ENCODE data around the gene BIN1. TPM values are rescaled to one million over a fixed set of nuclear protein-coding genes. Genes with fewer than 3 reads are reported as not detected.

The BIN1 gene
- total RNA-seq, 1 experiment from 2014 or later, result 42.5 TPM

- POLR2A ChIA-PET, result no interaction called here
- no peak for ATAC-seq
- no peaks in the 10 kb centered on the region for H3K36me3 Mint-ChIP-seq
- peaks cover 37% of the 10 kb centered on the region for H3K4me1 Mint-ChIP-seq
- CTCF ChIA-PET, result interaction anchor here (1.0 kb wide), 1 partner anchor 96 kb away, joined by 3 read pairs; no protein-coding TSS in a partner anchor
- H3K27ac Mint-ChIP-seq, result no peak overlapping the region
- TF ChIP-seq IRF1 (CRISPR knock-in tag; IDR thresholded peaks at IDR 0.05), result no peak
- TF ChIP-seq ZNF317 (CRISPR knock-in tag; IDR thresholded peaks at IDR 0.05; ENCODE audit: borderline replicate concordance, low read depth), result no peak
- TF ChIP-seq ZNF219 (CRISPR knock-in tag; IDR thresholded peaks at IDR 0.05; ENCODE audit: borderline replicate concordance), result no peak
- TF ChIP-seq IRF2 (CRISPR knock-in tag; IDR thresholded peaks at IDR 0.05; ENCODE audit: borderline replicate concordance, low read depth), result no peak
- DNase-seq (ENCODE audit: low spot score), result no peak
- H3K27me3 Mint-ChIP-seq (ENCODE audit: low read depth), result no peaks in the 10 kb centered on the region
- no peaks in the 10 kb centered on the region for H3K9me3 Mint-ChIP-seq
- no peak overlapping the region for H3K4me3 Mint-ChIP-seq
Measured at GRCh38 chr2:127100251-127101047, 6.5 kb downstream of the BIN1 start.

- peaks cover 37% of the 10 kb centered on the region for H3K4me1 Mint-ChIP-seq
Measured at GRCh38 chr2:127098711-127099110, 8.2 kb downstream of the BIN1 start.

More at GRCh38 chr2:127098711-127099110, 8.2 kb downstream of the BIN1 start:
- ATAC-seq (no peak), DNase-seq (ENCODE audit: low spot score) (no peak)
- Mint-ChIP-seq H3K4me3 (no peak overlapping the region), H3K27ac (no peak overlapping the region), H3K27me3 (ENCODE audit: low read depth) (no peaks in the 10 kb centered on the region), H3K9me3 (no peaks in the 10 kb centered on the region), H3K36me3 (no peaks in the 10 kb centered on the region)
- ChIA-PET POLR2A (no interaction called here), CTCF (interaction anchor here (0.8 kb wide), 1 partner anchor 31 kb away, joined by 4 read pairs; no protein-coding TSS in a partner anchor)
- TF ChIP-seq MAX (CRISPR knock-in tag; IDR thresholded peaks at IDR 0.05), result no peak
- no peak for TF ChIP-seq FOXP4 (CRISPR knock-in tag; IDR thresholded peaks at IDR 0.05)
- TF ChIP-seq ZNF263 (CRISPR knock-in tag; IDR thresholded peaks at IDR 0.05; ENCODE audit: low read depth), result no peak
- no peak for TF ChIP-seq E2F5 (CRISPR knock-in tag; IDR thresholded peaks at IDR 0.05)
- TF ChIP-seq ZNF532 (CRISPR knock-in tag; IDR thresholded peaks at IDR 0.05; ENCODE audit: borderline replicate concordance), result no peak
- no peak for TF ChIP-seq ZSCAN18 (CRISPR knock-in tag; IDR thresholded peaks at IDR 0.05)
- no peak for TF ChIP-seq ZBTB21 (CRISPR knock-in tag; IDR thresholded peaks at IDR 0.05; ENCODE audit: borderline replicate concordance)
- TF ChIP-seq ELF4 (CRISPR knock-in tag; IDR thresholded peaks at IDR 0.05; ENCODE audit: low read depth), result no peak
- no peak for TF ChIP-seq CTCF (IDR thresholded peaks at IDR 0.05)
- no peak for TF ChIP-seq NFE2L1 (CRISPR knock-in tag; IDR thresholded peaks at IDR 0.05)
- no peak for TF ChIP-seq HMGXB4 (CRISPR knock-in tag; IDR thresholded peaks at IDR 0.05)
- no peak for TF ChIP-seq TP53 (CRISPR knock-in tag; IDR thresholded peaks at IDR 0.05)
